Gastroesophageal sphincter (tissue), 3 donors: Measurements from ENCODE around the gene ZBTB21.

Experiments
- EP300 ChIP-seq: sonication (generic); formaldehyde crosslinking; IDR thresholded peaks from one replicate; pipeline ENCODE4 v1.6.1; 2017; ENCODE audit warnings: antibody characterized with exemption, mild to moderate bottlenecking
- POLR2A ChIP-seq, 2 donors: fragments of 450-650 bp; IDR thresholded peaks; one replicate each; pipeline ENCODE4 v1.6.1; 2017; ENCODE audit warnings: antibody characterized with exemption in 2 of 2, mild to moderate bottlenecking in 2 of 2, moderate library complexity in 1 of 2
- POLR2AphosphoS5 ChIP-seq: sonication (generic); formaldehyde crosslinking; IDR thresholded peaks from one replicate; pipeline ENCODE4 v1.6.1; 2017; ENCODE audit warnings: antibody characterized with exemption
- TF ChIP-seq, protein P1 (sequence below), 4 experiments: fragments of 200-600 bp in 2 of 4; fragments of 450-650 bp in 2 of 4; sonication (generic) in 1 of 4; IDR thresholded peaks; one replicate each; pipeline ENCODE4 v1.5.1; 2017 to 2019; ENCODE audit warnings: antibody characterized with exemption in 4 of 4, mild to moderate bottlenecking in 2 of 4, moderate library complexity in 2 of 4

DNA sequence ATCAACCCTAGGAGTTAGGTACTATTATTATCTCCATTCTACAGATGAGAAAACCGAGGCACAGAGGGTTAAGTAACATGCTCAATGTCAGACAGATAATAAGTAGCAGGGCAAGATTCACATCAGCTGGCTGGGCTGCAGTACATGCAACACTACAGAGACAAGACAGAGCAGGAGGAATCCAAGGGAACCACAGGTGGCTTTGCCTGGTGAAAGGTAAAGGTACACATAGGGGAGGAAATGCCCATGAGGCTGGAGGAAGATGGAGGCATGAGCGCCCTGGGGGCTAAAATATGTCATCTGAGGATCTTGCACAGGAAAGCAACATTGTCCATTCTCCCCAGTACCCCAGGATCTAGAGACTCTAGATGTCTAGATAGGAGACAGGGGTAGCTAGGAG is 8.4 kb downstream of the ZBTB21 start:
- TF ChIP-seq, protein P1, sequence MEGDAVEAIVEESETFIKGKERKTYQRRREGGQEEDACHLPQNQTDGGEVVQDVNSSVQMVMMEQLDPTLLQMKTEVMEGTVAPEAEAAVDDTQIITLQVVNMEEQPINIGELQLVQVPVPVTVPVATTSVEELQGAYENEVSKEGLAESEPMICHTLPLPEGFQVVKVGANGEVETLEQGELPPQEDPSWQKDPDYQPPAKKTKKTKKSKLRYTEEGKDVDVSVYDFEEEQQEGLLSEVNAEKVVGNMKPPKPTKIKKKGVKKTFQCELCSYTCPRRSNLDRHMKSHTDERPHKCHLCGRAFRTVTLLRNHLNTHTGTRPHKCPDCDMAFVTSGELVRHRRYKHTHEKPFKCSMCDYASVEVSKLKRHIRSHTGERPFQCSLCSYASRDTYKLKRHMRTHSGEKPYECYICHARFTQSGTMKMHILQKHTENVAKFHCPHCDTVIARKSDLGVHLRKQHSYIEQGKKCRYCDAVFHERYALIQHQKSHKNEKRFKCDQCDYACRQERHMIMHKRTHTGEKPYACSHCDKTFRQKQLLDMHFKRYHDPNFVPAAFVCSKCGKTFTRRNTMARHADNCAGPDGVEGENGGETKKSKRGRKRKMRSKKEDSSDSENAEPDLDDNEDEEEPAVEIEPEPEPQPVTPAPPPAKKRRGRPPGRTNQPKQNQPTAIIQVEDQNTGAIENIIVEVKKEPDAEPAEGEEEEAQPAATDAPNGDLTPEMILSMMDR (IDR thresholded peaks at IDR 0.05) = no peak
- TF ChIP-seq POLR2A (IDR thresholded peaks at IDR 0.05) (no peak), POLR2AphosphoS5 (no peak), EP300 (no peak)
